ENCODE results near the gene HP. TPM values are rescaled to one million over a fixed set of nuclear protein-coding genes. Genes with fewer than 3 reads are reported as not detected.

The HP gene
- total RNA-seq, 1 experiment from 2014 or later = 18.1 TPM

GRCh38 chr16:72033437-72033836 lies 20.9 kb upstream of the HP start:
- CTCF ChIA-PET = no interaction called here
- Histone ChIP-seq H3K4me1 (ENCODE audit: control insufficient read depth in 1 of 2, insufficient read depth in 2 of 2, low read length in 2 of 2) (no peaks in the 10 kb centered on the region), H3K4me3 (replicated peaks in 1 of 2; ENCODE audit: low read depth in 1 of 2, low read length in 2 of 2) (no peak overlapping the region), H3K9ac (ENCODE audit: low read length) (no peak overlapping the region), H3K79me2 (ENCODE audit: insufficient read depth, low read length) (no peaks in the 10 kb centered on the region), H3K27ac (ENCODE audit: low read depth, low read length) (no peak overlapping the region), H3K27me3 (ENCODE audit: insufficient read depth, low read length) (no peaks in the 10 kb centered on the region), H3K9me2 (ENCODE audit: insufficient read depth) (no peaks in the 10 kb centered on the region), H3K9me3 (ENCODE audit: control insufficient read depth in 1 of 2, insufficient read depth in 1 of 2, low read depth in 1 of 2, low read length in 2 of 2) (no peaks in the 10 kb centered on the region), H3K4me2 (ENCODE audit: low read length) (no peak overlapping the region), H4K20me1 (ENCODE audit: insufficient read depth) (no peaks in the 10 kb centered on the region), H2AFZ (ENCODE audit: low read depth, low read length, poor library complexity, severe bottlenecking) (no peak overlapping the region), H3K36me3 (ENCODE audit: control insufficient read depth in 1 of 2, insufficient read depth in 2 of 2, low read length in 2 of 2) (no peaks in the 10 kb centered on the region)
- no peak for TF ChIP-seq YY1 (IDR thresholded peaks at IDR 0.05; ENCODE audit: extremely low read depth, insufficient replicate concordance, low read depth, low read length)
- TF ChIP-seq REST (IDR thresholded peaks at IDR 0.05; ENCODE audit: low read depth) = no peak
- DNase-seq (ENCODE audit: low read depth, low spot score) (no peak), ATAC-seq (no peak)
- RAD21 ChIA-PET (ENCODE audit: low non-redundant PET in 1 of 2, low total read pairs in 2 of 2, uncharacterized antibody in 2 of 2, unreplicated experiment in 2 of 2) = no interaction called here
- intact Hi-C loops (cut with micrococcal nuclease) = no loop called here
- BruUV-seq (replicated peaks) = no TSS peak
- POLR2A ChIA-PET = no interaction called here

GRCh38 chr16:72036098-72036497 lies 18.2 kb upstream of the HP start:
- ATAC-seq (no peak), DNase-seq (ENCODE audit: low read depth, low spot score) (no peak)
- Histone ChIP-seq H3K9me2 (ENCODE audit: insufficient read depth) (no peaks in the 10 kb centered on the region), H3K27me3 (ENCODE audit: insufficient read depth, low read length) (no peaks in the 10 kb centered on the region), H3K4me1 (ENCODE audit: control insufficient read depth in 1 of 2, insufficient read depth in 2 of 2, low read length in 2 of 2) (no peaks in the 10 kb centered on the region), H3K4me3 (replicated peaks in 1 of 2; ENCODE audit: low read depth in 1 of 2, low read length in 2 of 2) (no peak overlapping the region), H3K4me2 (ENCODE audit: low read length) (no peak overlapping the region), H4K20me1 (ENCODE audit: insufficient read depth) (no peaks in the 10 kb centered on the region), H2AFZ (ENCODE audit: low read depth, low read length, poor library complexity, severe bottlenecking) (no peak overlapping the region), H3K9me3 (ENCODE audit: control insufficient read depth in 1 of 2, insufficient read depth in 1 of 2, low read depth in 1 of 2, low read length in 2 of 2) (no peaks in the 10 kb centered on the region), H3K9ac (ENCODE audit: low read length) (no peak overlapping the region), H3K27ac (ENCODE audit: low read depth, low read length) (no peak overlapping the region), H3K79me2 (ENCODE audit: insufficient read depth, low read length) (no peaks in the 10 kb centered on the region), H3K36me3 (ENCODE audit: control insufficient read depth in 1 of 2, insufficient read depth in 2 of 2, low read length in 2 of 2) (no peaks in the 10 kb centered on the region)
- TF ChIP-seq ATF3 (IDR thresholded peaks at IDR 0.05) (no peak), CTCF (IDR thresholded peaks at IDR 0.05 in 2 of 3, conservative IDR thresholded peaks at IDR 0.05 in 1 of 3; ENCODE audit: borderline replicate concordance in 1 of 3, insufficient read depth in 1 of 3, low read depth in 2 of 3, low read length in 2 of 3) (no peak), ZFX (IDR thresholded peaks at IDR 0.05) (no peak), EZH2phosphoT487 (IDR thresholded peaks at IDR 0.05; ENCODE audit: borderline replicate concordance) (no peak), SIN3A (IDR thresholded peaks at IDR 0.05; ENCODE audit: low read depth) (no peak), SP1 (IDR thresholded peaks at IDR 0.05; ENCODE audit: low read depth) (no peak), RAD21 (IDR thresholded peaks at IDR 0.05; ENCODE audit: low read depth) (no peak), FOSL1 (IDR thresholded peaks at IDR 0.05; ENCODE audit: low read depth) (no peak), MAX (IDR thresholded peaks at IDR 0.05) (no peak), CBX3 (IDR thresholded peaks at IDR 0.05; ENCODE audit: low read depth) (no peak), POLR2A (IDR thresholded peaks at IDR 0.05; ENCODE audit: borderline replicate concordance, extremely low read depth, insufficient read depth, insufficient read length) (no peak), EZH2 (IDR thresholded peaks at IDR 0.05) (no peak), ZNF274 (IDR thresholded peaks at IDR 0.05; ENCODE audit: low read depth, low read length) (no peak), EGR1 (IDR thresholded peaks at IDR 0.05; ENCODE audit: low read depth) (no peak)
- ChIA-PET RAD21 (ENCODE audit: low non-redundant PET in 1 of 2, low total read pairs in 2 of 2, uncharacterized antibody in 2 of 2, unreplicated experiment in 2 of 2) (no interaction called here), POLR2A (no interaction called here), CTCF (no interaction called here)
- intact Hi-C loops (cut with micrococcal nuclease) = no loop called here
- no TSS peak for BruUV-seq (replicated peaks)
